ENCODE results near the gene ARHGAP1. TPM values are rescaled to one million over a fixed set of nuclear protein-coding genes. Genes with fewer than 3 reads are reported as not detected.

ARHGAP1 gene
- total RNA-seq, 1 experiment from 2014 or later, result 73.0 TPM

GRCh38 chr11:46681814-46682213, 18.6 kb downstream of the ARHGAP1 start:
- Mint-ChIP-seq H3K9me3 (ENCODE audit: unreplicated experiment) (no peaks in the 10 kb centered on the region), H3K27me3 (ENCODE audit: insufficient read depth, unreplicated experiment) (no peaks in the 10 kb centered on the region), H3K4me1 (ENCODE audit: low read depth, unreplicated experiment) (no peaks in the 10 kb centered on the region), H3K36me3 (ENCODE audit: insufficient read depth, unreplicated experiment) (peaks cover 58% of the 10 kb centered on the region), H3K4me3 (ENCODE audit: unreplicated experiment) (no peak overlapping the region), H3K27ac (ENCODE audit: unreplicated experiment) (no peak overlapping the region)
- POLR2A ChIA-PET, result no interaction called here
- H3K27me3 ChIP-seq (replicated peaks; ENCODE audit: control insufficient read depth, insufficient read depth, low read length), result no peaks in the 10 kb centered on the region
- TF ChIP-seq, protein P1, sequence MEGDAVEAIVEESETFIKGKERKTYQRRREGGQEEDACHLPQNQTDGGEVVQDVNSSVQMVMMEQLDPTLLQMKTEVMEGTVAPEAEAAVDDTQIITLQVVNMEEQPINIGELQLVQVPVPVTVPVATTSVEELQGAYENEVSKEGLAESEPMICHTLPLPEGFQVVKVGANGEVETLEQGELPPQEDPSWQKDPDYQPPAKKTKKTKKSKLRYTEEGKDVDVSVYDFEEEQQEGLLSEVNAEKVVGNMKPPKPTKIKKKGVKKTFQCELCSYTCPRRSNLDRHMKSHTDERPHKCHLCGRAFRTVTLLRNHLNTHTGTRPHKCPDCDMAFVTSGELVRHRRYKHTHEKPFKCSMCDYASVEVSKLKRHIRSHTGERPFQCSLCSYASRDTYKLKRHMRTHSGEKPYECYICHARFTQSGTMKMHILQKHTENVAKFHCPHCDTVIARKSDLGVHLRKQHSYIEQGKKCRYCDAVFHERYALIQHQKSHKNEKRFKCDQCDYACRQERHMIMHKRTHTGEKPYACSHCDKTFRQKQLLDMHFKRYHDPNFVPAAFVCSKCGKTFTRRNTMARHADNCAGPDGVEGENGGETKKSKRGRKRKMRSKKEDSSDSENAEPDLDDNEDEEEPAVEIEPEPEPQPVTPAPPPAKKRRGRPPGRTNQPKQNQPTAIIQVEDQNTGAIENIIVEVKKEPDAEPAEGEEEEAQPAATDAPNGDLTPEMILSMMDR (IDR thresholded peaks at IDR 0.05; ENCODE audit: insufficient read depth in 1 of 2, low read depth in 1 of 2, low read length in 1 of 2, severe bottlenecking in 1 of 2, unreplicated experiment in 1 of 2), result no peak
- no peaks in the 10 kb centered on the region for H3K4me1 ChIP-seq
- H3K4me3 ChIP-seq (ENCODE audit: low read depth, low read length), result no peak overlapping the region
- H3K36me3 ChIP-seq (ENCODE audit: control insufficient read depth, insufficient read depth, low read length), result peaks cover 3% of the 10 kb centered on the region; the same call in 1 of the 2 replicates
- BruUV-seq (replicated peaks), result no TSS peak
- H3K9me3 ChIP-seq, result no peaks in the 10 kb centered on the region
- DNase-seq, result no peak
- CTCF ChIA-PET, result no interaction called here
- intact Hi-C loops (cut with micrococcal nuclease; ENCODE audit: unreplicated experiment), result no loop called here

- H3K4me1 ChIP-seq, result peaks cover under 1% of the 10 kb centered on the region; the same call in 1 of the 2 replicates
- Mint-ChIP-seq H3K36me3 (ENCODE audit: insufficient read depth, unreplicated experiment) (peaks cover 53% of the 10 kb centered on the region), H3K27me3 (ENCODE audit: insufficient read depth, unreplicated experiment) (no peaks in the 10 kb centered on the region), H3K9me3 (ENCODE audit: unreplicated experiment) (no peaks in the 10 kb centered on the region), H3K27ac (ENCODE audit: unreplicated experiment) (no peak overlapping the region), H3K4me1 (ENCODE audit: low read depth, unreplicated experiment) (no peaks in the 10 kb centered on the region), H3K4me3 (ENCODE audit: unreplicated experiment) (no peak overlapping the region)
- TF ChIP-seq, protein P1 (IDR thresholded peaks at IDR 0.05; ENCODE audit: insufficient read depth in 1 of 2, low read depth in 1 of 2, low read length in 1 of 2, severe bottlenecking in 1 of 2, unreplicated experiment in 1 of 2), result no peak
- intact Hi-C loops (cut with micrococcal nuclease; ENCODE audit: unreplicated experiment), result no loop called here
- no TSS peak for BruUV-seq (replicated peaks)
- H3K4me3 ChIP-seq (ENCODE audit: low read depth, low read length), result no peak overlapping the region
- H3K27me3 ChIP-seq (replicated peaks; ENCODE audit: control insufficient read depth, insufficient read depth, low read length), result no peaks in the 10 kb centered on the region
- POLR2A ChIA-PET, result no interaction called here
- peaks cover 3% of the 10 kb centered on the region; the same call in 1 of the 2 replicates for H3K36me3 ChIP-seq (ENCODE audit: control insufficient read depth, insufficient read depth, low read length)
- DNase-seq, result no peak
- CTCF ChIA-PET, result no interaction called here
- H3K9me3 ChIP-seq, result no peaks in the 10 kb centered on the region
Observed at GRCh38 chr11:46680815-46681214, 19.6 kb downstream of the ARHGAP1 start.

- H3K4me1 ChIP-seq, result peaks cover 6% of the 10 kb centered on the region
- H3K36me3 Mint-ChIP-seq (ENCODE audit: insufficient read depth, unreplicated experiment), result peaks cover 48% of the 10 kb centered on the region
- BruUV-seq (replicated peaks), result no TSS peak
- ChIA-PET CTCF (no interaction called here), POLR2A (no interaction called here)
- no peaks in the 10 kb centered on the region for H3K9me3 Mint-ChIP-seq (ENCODE audit: unreplicated experiment)
- intact Hi-C loops (cut with micrococcal nuclease; ENCODE audit: unreplicated experiment), result no loop called here
- no peaks in the 10 kb centered on the region for H3K27me3 Mint-ChIP-seq (ENCODE audit: insufficient read depth, unreplicated experiment)
- H3K27me3 ChIP-seq (replicated peaks; ENCODE audit: control insufficient read depth, insufficient read depth, low read length), result no peaks in the 10 kb centered on the region
- no peak overlapping the region for H3K4me3 ChIP-seq (ENCODE audit: low read depth, low read length)
- H3K4me3 Mint-ChIP-seq (ENCODE audit: unreplicated experiment), result no peak overlapping the region
- no peak for DNase-seq
- H3K36me3 ChIP-seq (ENCODE audit: control insufficient read depth, insufficient read depth, low read length), result peaks cover 3% of the 10 kb centered on the region; the same call in 1 of the 2 replicates
- H3K4me1 Mint-ChIP-seq (ENCODE audit: low read depth, unreplicated experiment), result peaks cover 3% of the 10 kb centered on the region
- H3K27ac Mint-ChIP-seq (ENCODE audit: unreplicated experiment), result no peak overlapping the region
- TF ChIP-seq, protein P1 (IDR thresholded peaks at IDR 0.05; ENCODE audit: insufficient read depth in 1 of 2, low read depth in 1 of 2, low read length in 1 of 2, severe bottlenecking in 1 of 2, unreplicated experiment in 1 of 2), result no peak
- H3K9me3 ChIP-seq, result no peaks in the 10 kb centered on the region
Observed at GRCh38 chr11:46680164-46680760, 20.2 kb downstream of the ARHGAP1 start.
